ENCODE data around the gene NTM.

DNA sequence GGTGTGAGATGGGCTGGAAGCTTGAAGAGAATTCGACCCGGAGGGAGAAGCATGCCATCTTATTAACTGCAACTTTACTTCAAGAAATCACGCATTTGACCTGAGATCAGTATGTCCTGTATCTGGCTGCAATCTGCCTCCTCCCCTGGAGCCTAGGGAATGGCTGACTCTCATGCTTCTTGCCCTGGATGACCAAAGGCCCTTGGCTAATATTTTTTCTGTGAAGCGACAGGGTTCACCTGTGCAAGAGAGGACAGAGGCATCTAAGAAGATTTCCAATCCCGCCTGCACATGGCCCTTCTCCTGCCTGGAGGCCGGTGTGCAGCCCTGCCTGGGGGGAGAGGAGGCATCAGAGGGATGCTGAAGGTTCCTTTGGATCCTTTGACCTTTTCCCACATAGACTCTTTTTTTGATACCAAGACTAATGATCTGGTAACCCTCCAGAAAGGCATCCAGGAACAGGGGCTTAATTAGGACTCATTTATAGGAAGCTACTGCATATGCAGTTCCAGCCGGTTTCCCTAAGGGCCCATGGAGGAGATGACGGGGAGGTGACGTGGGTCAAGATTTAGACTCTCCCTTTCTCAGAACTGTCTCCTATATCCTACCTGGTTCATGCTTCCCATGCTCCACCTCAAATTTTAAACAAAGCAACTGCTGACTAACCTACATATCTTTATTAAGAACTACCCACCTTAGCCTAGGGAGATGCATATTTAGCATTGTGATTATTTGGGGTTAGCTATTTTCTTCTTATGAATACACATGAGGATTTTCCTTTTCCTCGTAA, 50.8 kb downstream of the NTM start:
- TF ChIP-seq CTCF (optimal IDR thresholded peaks at IDR 0.05 in 1 of 3, IDR thresholded peaks at IDR 0.05 in 1 of 3, conservative IDR thresholded peaks at IDR 0.05 in 1 of 3; ENCODE audit: extremely low read depth in 1 of 3, insufficient read depth in 2 of 3, low read length in 3 of 3), result no peak
- no peak for TF ChIP-seq EZH2 (IDR thresholded peaks at IDR 0.05; ENCODE audit: low read length)
